Fibroblast of lung (primary cell): Measurements from ENCODE around the gene MAN1A2. TPM values are rescaled to one million over a fixed set of nuclear protein-coding genes. Genes with fewer than 3 reads are reported as not detected.

Experiments used
- DNase-seq, 2 donors: peaks; one replicate each; pipeline versions ENCODE4 v3.0.0 to v3.0.0-alpha.2; 2010; ENCODE audit warnings: low read depth in 2 of 2
- H2AFZ ChIP-seq: 2 replicates; pipeline ENCODE4 v1.5.1; 2012; ENCODE audit warnings: low read length, control low read depth, inconsistent platforms
- H3K27ac ChIP-seq: 2 replicates; pipeline ENCODE4 v1.5.1; 2011; ENCODE audit warnings: low read length, control low read depth; ENCODE audit not compliant: insufficient read depth
- H3K27me3 ChIP-seq: 2 replicates; pipeline ENCODE4 v1.5.1; 2011; ENCODE audit warnings: mild to moderate bottlenecking, low read length; ENCODE audit not compliant: control insufficient read depth, insufficient read depth
- H3K36me3 ChIP-seq: 2 replicates; pipeline ENCODE4 v1.5.1; 2011; ENCODE audit warnings: low read length; ENCODE audit not compliant: control insufficient read depth, insufficient read depth
- H3K4me1 ChIP-seq: 2 replicates; pipeline ENCODE4 v1.5.1; 2011; ENCODE audit warnings: low read length; ENCODE audit not compliant: control insufficient read depth, insufficient read depth; ENCODE audit errors: extremely low read depth
- H3K4me2 ChIP-seq: 2 replicates; pipeline ENCODE4 v1.5.1; 2011; ENCODE audit warnings: low read length, control low read depth; ENCODE audit not compliant: insufficient read depth; ENCODE audit errors: extremely low read depth
- H3K4me3 ChIP-seq, 4 experiments: fragments of 200-600 bp in 1 of 4; sonication (generic) in 1 of 4; replicated peaks in 1 of 4; 2 replicates each; pipeline ENCODE4 v1.5.1; 2011 to 2016; ENCODE audit warnings: low read length in 4 of 4, low read depth in 3 of 4, mild to moderate bottlenecking in 3 of 4, control low read depth in 2 of 4, inconsistent platforms in 1 of 4, mixed read lengths in 1 of 4; ENCODE audit not compliant: insufficient read depth in 1 of 4; ENCODE audit errors: control extremely low read depth in 1 of 4
- H3K79me2 ChIP-seq: 2 replicates; pipeline ENCODE4 v1.5.1; 2012; ENCODE audit warnings: mild to moderate bottlenecking, low read length, inconsistent platforms; ENCODE audit not compliant: control insufficient read depth, insufficient read depth
- H3K9ac ChIP-seq: 2 replicates; pipeline ENCODE4 v1.5.1; 2011; ENCODE audit warnings: mild to moderate bottlenecking, low read length, control low read depth; ENCODE audit not compliant: insufficient read depth
- H3K9me3 ChIP-seq: 2 replicates; pipeline ENCODE4 v1.5.1; 2012; ENCODE audit warnings: low read depth, low read length; ENCODE audit not compliant: control insufficient read depth, insufficient read depth
- H4K20me1 ChIP-seq: 2 replicates; pipeline ENCODE4 v1.5.1; 2011; ENCODE audit warnings: low read length; ENCODE audit not compliant: control insufficient read depth, insufficient read depth; ENCODE audit errors: extremely low read depth
- EZH2 ChIP-seq: IDR thresholded peaks from 2 replicates; pipeline ENCODE4 v1.5.1; 2012; ENCODE audit warnings: low read length, control low read depth, mild to moderate bottlenecking; ENCODE audit errors: missing control alignments
- polyA plus RNA-seq, 2 donors: library from polyadenylated mRNA; depleted of rRNA in 1 of 2; stranded (reverse) in 1 of 2; unstranded in 1 of 2; fragments of >200 nt; gene quantifications; 2 replicates each; pipeline ENCODE4 v1.2.1, GENCODE V29; 2011 to 2012; ENCODE audit warnings: missing spikeins in 1 of 2
- total RNA-seq: library from RNA; depleted of rRNA; stranded (reverse); fragments of >200 nt; gene quantifications from 2 replicates; pipeline ENCODE4 v1.2.1, GENCODE V29; 2014
- TF ChIP-seq, protein P1 (sequence below), 2 donors: IDR thresholded peaks in 1 of 2; conservative IDR thresholded peaks in 1 of 2; 1 replicate in 1 of 2; 2 replicates in 1 of 2; pipeline ENCODE4 v1.5.1; 2011 to 2012; ENCODE audit warnings: low read length in 2 of 2, control low read depth in 1 of 2, inconsistent platforms in 1 of 2, low read depth in 1 of 2, mild to moderate bottlenecking in 1 of 2

MAN1A2 gene
- total and polyA plus RNA-seq, 2 donors (not counting 1 experiment from before 2014, with no cell fraction given), result 41.9 to 43.6 TPM

DNA sequence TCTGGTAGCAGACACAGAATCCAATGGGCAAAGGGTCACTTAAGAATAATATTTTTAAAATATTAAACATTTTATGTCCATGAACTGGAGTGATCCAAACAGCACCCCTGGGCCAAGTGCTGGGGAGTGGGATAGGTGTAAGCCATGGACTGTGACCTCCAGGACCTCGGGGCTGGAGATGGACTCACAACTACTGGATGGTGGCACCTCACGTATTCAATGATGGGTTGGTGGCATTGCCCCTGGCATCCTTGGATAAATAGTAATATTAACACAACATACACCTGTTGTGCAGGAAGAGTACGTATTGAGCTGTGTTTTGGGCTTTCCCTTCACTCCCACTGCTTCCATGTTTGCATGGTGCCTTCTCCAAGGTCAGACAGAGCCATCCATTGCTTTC is 199.3 kb downstream of the MAN1A2 start:
- H3K4me1 ChIP-seq, result no peaks in the 10 kb centered on the region
- H3K27me3 ChIP-seq, result peaks cover 13% of the 10 kb centered on the region
- H3K27ac ChIP-seq, result no peak overlapping the region
- H3K36me3 ChIP-seq, result no peaks in the 10 kb centered on the region
- no peaks in the 10 kb centered on the region for H4K20me1 ChIP-seq
- DNase-seq, result no peak
- H3K9me3 ChIP-seq, result no peaks in the 10 kb centered on the region
- TF ChIP-seq EZH2, result no peak
- TF ChIP-seq, protein P1, sequence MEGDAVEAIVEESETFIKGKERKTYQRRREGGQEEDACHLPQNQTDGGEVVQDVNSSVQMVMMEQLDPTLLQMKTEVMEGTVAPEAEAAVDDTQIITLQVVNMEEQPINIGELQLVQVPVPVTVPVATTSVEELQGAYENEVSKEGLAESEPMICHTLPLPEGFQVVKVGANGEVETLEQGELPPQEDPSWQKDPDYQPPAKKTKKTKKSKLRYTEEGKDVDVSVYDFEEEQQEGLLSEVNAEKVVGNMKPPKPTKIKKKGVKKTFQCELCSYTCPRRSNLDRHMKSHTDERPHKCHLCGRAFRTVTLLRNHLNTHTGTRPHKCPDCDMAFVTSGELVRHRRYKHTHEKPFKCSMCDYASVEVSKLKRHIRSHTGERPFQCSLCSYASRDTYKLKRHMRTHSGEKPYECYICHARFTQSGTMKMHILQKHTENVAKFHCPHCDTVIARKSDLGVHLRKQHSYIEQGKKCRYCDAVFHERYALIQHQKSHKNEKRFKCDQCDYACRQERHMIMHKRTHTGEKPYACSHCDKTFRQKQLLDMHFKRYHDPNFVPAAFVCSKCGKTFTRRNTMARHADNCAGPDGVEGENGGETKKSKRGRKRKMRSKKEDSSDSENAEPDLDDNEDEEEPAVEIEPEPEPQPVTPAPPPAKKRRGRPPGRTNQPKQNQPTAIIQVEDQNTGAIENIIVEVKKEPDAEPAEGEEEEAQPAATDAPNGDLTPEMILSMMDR (conservative IDR thresholded peaks at IDR 0.05 in 1 of 2, IDR thresholded peaks at IDR 0.05 in 1 of 2; ENCODE audit: low read depth in 1 of 2, low read length in 2 of 2), result no peak
- no peak overlapping the region for H2AFZ ChIP-seq
- no peak overlapping the region for H3K9ac ChIP-seq
- no peaks in the 10 kb centered on the region for H3K79me2 ChIP-seq
- H3K4me2 ChIP-seq, result no peak overlapping the region
- no peak overlapping the region for H3K4me3 ChIP-seq

DNA sequence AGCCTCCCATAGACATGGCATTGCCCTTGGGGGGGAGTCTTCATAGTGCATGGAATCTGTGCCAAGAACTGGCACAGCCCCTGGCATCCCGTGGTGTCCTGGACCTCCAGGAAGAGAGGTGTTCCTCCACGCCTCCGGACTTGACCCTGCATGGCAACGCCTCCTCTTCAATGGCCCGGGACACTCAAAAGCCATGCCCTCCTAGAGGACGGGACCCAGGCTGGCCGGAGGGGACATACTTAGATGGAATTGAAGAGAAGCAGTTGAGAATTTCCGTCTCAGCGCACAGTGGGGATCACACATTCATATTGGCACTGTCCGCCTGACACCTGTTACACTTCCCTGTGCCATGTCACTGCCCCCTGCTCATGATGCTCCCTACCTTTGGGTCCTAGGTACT is 200.2 kb downstream of the MAN1A2 start:
- peaks cover 13% of the 10 kb centered on the region for H3K27me3 ChIP-seq

DNA sequence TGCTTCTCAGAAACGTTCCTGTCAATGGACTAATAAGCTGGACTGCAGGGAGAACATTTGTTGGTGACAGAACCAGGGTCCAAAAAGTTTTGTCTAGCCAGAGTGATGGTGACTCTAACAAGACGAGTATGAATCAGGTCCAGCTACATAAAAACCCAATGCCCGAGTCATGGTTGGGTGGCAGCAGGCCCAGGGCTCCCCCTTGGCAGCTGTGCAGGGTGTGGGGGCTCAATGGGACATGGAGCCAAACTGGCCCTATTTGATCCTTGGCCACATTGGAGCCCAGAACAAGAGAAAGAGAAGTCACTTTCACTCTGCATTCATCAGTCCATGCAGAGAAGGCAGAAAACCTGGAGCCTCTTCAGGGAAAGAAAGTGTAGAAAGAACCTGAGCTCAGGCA is 200.7 kb downstream of the MAN1A2 start:
- no peak for TF ChIP-seq EZH2
- TF ChIP-seq, protein P1 (conservative IDR thresholded peaks at IDR 0.05 in 1 of 2, IDR thresholded peaks at IDR 0.05 in 1 of 2; ENCODE audit: low read depth in 1 of 2, low read length in 2 of 2), result no peak
- H3K4me3 ChIP-seq, result no peak overlapping the region
- no peak for DNase-seq
- no peaks in the 10 kb centered on the region for H3K36me3 ChIP-seq
- H3K4me2 ChIP-seq, result no peak overlapping the region
- H3K4me1 ChIP-seq, result no peaks in the 10 kb centered on the region
- no peak overlapping the region for H2AFZ ChIP-seq
- H3K9ac ChIP-seq, result no peak overlapping the region
- peaks cover 13% of the 10 kb centered on the region for H3K27me3 ChIP-seq
- H3K27ac ChIP-seq, result no peak overlapping the region
- H4K20me1 ChIP-seq, result no peaks in the 10 kb centered on the region
- H3K79me2 ChIP-seq, result no peaks in the 10 kb centered on the region
- H3K9me3 ChIP-seq, result no peaks in the 10 kb centered on the region

More for the DNA sequence above, 200.2 kb downstream of the MAN1A2 start:
- H3K27ac ChIP-seq, result no peak overlapping the region
- no peaks in the 10 kb centered on the region for H3K36me3 ChIP-seq
- H3K9ac ChIP-seq, result no peak overlapping the region
- no peaks in the 10 kb centered on the region for H4K20me1 ChIP-seq
- H3K4me2 ChIP-seq, result no peak overlapping the region
- H2AFZ ChIP-seq, result no peak overlapping the region
- H3K79me2 ChIP-seq, result no peaks in the 10 kb centered on the region
- no peak for TF ChIP-seq EZH2
- TF ChIP-seq, protein P1 (conservative IDR thresholded peaks at IDR 0.05 in 1 of 2, IDR thresholded peaks at IDR 0.05 in 1 of 2; ENCODE audit: low read depth in 1 of 2, low read length in 2 of 2), result no peak
- DNase-seq, result no peak
- H3K4me1 ChIP-seq, result no peaks in the 10 kb centered on the region
- H3K4me3 ChIP-seq, result no peak overlapping the region
- no peaks in the 10 kb centered on the region for H3K9me3 ChIP-seq
